Loucy (cell line): ENCODE data around the gene CLK3.

Experiments used
- CTCF ChIP-seq: fragments of 200-600 bp; sonication (generic); conservative IDR thresholded peaks from 2 replicates; pipeline ENCODE4 v1.5.1; 2014; ENCODE audit warnings: mild to moderate bottlenecking, antibody characterized with exemption, low read length
- EZH2phosphoT487 ChIP-seq: fragments of 200-600 bp; IDR thresholded peaks from 2 replicates; pipeline ENCODE4 v1.6.1; 2018; ENCODE audit warnings: antibody characterized with exemption, mild to moderate bottlenecking, moderate library complexity, borderline replicate concordance

DNA sequence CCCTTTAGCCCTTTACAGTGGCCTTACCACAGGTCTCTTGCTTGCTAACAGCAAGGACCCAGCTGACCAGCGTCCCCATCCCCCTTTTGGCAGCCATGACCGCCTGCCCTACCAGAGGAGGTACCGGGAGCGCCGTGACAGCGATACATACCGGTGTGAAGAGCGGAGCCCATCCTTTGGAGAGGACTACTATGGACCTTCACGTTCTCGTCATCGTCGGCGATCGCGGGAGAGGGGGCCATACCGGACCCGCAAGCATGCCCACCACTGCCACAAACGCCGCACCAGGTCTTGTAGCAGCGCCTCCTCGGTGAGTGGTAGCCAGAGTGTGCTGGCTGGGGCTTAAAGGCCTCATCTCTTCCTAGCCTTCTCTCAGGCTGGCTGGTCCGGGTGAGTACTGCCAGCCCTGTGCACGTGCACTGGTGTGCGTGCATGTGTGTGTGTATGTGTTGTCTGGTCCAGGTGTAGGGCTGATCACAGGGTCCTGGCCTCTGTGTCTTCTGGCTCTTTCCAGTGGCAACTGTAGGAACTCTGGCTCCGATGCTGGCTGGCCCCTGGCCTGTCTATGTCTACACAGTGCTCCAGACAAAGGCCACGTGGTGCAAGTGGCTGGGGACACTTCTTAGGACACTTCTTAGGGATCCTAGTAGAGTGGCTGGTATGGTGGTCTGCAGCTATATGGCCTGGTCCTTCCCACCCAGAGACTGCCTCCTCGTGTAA is 4.4 kb downstream of the CLK3 start:
- TF ChIP-seq CTCF, result no peak
- no peak for TF ChIP-seq EZH2phosphoT487
